Stimulated activated CD8-positive, alpha-beta memory T cell treated with anti-CD3 and anti-CD28 coated beads, Interleukin-12 subunit alpha, Interleukin-12 subunit beta, amount 100 ng/mL, for 4 hours (primary cell): ENCODE data around the gene FOXJ3.

Experiments
- DNase-seq: peaks from one replicate; pipeline ENCODE4 v3.0.0-alpha.2; 2020; ENCODE audit warnings: low read depth

Gene FOXJ3

DNA sequence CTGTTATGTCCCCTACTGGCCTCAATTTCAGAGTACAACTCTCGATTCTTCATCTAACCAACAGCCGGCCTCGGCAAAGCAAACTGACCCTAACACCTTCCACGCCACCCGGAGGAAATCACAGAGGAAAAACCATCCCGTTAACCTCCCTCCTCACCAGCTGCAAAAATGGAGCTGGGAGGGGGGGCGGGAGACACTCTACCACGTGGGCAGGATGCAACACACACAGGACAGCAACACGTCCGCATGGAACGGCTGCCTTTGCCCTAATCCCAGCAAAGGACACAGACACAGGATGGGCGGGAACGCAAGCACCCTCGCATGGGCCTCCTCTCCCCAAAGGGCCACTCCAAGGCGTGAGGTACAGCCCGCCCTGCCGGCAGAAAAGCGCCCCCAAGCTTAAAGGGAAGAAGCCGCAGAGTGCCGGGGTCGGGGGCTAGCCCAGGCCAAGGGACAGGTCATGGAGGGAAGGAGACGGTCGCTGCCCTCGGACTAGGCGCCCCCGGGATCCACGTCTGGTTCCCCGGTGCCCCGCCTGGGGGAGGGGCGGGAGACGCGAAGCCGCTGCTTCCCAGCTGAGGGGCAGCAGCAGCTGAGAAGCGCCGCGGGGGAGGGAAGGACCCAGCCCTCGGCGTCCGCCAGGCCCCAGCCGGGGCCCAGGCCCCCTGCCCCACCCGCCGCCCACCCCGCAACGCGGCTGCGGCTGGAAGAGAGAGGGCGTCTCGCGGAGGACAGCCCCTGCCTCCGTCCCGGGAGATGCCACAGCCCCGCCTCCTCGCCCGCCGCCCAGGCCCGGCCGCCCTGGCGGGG lies 590 bp downstream of the FOXJ3 start:
- peak; percentile 17 for DNase-seq

DNA sequence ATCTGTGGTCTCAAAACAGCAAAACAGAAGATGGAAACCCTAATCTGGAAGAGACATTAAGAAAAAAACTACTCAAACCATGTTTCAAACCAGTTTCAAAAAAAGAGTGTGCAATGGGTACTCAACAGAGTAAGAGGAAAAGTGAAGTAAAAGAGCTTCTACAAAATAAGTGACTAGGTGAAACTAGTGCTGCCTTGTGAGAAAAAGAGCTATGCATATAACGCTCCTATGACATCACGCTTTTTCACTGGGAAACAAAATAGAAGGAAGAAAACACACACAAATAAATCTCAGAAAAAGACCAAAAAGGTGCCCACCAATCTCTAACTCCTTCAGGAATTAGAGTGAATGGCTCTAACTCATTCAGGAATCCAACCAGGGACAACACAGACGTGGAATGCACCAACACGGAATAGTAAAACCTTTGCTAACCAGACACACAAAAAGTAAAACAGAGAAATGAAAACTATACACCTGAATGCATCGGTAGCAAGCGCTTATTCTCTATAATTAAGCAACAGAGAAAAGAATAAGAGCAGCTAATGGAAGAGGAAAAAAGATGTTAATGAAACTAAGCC lies 1.3 kb downstream of the FOXJ3 start:
- DNase-seq = no peak

DNA sequence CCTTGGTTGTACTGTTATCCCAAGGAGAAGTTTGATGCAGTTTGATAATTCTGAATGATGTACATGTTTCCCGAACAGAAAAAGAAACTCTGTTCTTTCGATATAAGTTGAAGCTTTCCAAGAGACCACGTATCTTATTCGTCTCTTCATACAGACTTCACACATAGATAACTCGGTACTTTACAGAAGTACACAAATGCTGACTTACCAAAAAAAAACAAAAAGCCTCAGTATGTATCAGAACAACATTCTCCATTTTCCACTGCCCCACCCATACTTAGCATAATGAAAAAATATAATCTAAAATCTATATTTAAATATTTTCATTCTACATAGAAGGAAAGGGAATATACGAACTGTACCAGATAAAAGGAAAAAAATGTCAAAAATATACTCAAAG lies 2.2 kb downstream of the FOXJ3 start:
- DNase-seq = no peak

DNA sequence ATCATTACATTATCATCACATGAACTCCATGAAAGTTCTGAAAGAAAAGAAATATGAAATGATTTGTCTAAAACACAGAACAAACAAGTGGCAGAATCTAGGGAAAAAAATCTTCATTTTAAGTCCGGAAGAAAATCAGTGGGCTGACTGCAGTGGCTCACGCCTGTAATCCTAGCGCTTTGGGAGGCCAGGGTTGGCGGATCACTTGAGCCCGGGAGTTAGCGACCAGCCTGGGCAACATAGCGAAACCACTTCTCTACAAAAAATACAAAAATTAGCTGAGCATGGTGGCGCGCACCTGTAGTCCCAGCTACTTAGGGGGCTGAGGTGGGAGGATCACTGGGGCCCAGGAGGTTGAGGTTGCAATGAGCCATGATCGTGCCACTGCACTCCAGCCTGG lies 4.8 kb downstream of the FOXJ3 start:
- DNase-seq = no peak

DNA sequence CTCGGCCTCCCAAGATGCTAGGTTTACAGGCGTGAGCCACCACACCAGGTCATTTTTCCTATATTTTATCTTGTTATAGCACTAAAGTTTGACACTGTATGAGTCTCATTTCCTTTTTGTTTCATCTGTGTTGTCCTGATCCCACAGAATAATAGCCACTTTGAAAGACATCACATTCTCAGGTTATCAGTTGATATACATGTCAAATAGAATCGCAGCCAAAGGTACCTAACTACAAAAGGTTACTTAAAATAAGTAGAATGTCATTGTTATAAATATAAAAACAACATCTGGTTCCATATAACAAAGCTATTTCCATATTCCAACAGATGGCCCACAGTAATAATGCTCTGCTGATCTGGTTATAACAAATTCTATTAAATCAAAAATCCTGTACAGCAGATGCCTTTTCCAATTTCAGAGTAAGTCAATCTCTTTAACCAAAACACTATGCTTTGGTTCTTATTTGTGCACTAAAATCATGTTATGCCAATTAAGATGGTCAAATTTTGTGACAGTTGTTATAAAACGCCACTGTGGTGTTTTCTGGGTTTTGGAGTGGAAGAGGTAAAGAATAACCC lies 6.0 kb downstream of the FOXJ3 start:
- no peak for DNase-seq

DNA sequence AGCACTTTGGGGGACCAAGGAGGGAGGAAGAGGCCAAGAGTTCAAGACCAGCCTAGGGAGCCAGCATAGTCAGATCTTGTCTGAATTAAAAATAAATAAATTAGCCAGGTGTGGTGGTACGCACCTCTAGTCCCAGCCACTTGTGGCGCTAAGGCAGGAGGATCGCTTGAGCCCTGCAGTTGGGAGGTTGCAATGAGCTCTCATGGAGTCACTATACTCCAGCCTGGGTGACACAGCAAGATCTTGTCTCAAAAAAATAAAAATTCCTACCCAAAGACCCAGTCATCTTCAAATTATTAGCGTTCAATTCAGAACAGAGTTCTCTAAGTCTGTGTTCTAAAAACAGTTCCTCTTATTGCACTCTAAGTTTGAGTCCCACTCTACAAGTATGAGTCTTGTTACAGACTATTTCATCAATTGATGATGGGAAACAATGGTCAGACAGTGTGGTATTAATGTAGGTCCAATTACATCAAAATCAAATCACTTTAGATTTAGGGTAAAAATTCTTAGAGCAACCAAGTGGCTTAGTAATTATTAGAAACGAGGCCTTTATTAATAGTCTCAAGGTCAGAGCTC lies 6.9 kb downstream of the FOXJ3 start:
- no peak for DNase-seq

DNA sequence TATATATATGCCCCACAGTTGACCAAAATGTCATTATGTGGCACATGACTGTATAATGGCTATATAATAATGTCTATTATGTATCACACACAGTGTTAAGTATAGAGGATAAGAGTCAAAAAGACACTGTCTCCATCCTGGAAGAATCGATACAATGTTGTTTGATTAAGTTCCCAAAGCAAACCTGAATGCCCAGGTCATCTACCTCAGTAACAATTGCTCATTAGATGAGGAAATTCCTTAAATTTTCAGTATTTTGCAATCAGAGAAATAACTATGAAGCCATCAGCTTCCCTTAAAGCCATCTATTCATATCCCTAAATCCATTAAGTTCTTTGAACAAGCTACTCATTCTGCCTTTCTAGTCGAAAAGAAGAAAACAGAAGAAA lies 10.0 kb downstream of the FOXJ3 start:
- no peak for DNase-seq

DNA sequence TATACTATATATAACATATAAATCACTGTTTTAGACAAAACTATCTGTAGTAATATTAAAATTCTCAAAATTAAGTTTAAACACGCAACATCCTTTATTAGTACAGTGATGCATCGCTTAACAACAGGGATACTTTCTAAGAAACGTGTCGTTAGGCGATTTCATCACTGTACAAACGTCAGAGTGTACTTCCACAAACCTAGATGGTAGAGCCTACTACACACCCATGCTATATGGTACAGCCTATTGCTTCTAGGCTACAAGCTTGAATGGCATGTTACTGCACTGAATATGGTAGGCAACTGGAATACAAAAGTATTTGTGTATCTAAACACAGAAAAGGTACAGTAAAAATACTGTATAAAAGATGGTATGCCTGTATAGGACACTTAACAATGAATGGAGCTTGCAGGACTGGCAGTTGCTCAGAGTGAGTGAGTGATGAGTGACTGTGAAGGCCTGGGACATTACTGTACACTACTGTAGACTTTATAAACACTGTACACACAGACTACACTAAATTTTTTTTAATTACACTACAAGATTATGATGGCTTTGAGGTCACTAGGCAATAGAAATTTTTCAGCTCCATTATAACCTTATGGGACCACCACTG lies 10.5 kb downstream of the FOXJ3 start:
- no peak for DNase-seq

DNA sequence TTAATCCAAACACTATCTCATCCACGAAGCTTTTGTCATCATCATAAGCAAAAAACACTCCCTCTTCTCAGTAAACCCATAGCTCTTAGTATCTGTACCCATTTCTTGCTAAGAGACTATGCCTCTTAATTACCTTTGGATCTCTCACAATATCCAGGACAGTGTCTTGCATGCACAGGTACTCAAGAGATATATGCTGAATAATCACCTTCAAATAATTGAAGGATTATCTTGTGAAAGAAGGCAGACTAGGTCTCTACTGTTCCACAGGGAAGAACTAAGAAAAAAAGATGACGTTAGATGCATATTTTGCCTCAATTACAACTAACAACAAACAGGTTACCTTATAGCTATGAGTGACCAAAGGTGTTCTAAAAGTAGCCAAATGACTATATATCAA lies 11.5 kb downstream of the FOXJ3 start:
- DNase-seq = no peak

DNA sequence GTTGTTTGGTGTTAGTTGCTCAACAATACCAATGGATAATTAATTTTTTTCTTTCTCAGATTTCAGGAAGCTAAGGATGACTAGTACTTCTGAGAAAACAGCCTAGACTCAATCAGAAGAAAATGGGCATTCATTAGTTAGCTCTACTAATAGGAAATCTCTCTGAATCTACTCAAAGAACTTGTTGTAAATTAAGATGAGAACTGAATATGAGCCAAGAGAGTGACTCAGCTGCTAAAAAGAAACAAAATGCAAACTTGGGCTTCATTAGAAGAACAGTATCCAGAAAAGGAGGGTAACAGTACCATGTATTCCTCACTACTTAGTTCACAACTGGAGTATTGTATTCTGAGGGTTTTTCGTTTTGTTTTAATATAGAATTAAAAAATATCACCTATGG lies 12.5 kb downstream of the FOXJ3 start:
- no peak for DNase-seq

DNA sequence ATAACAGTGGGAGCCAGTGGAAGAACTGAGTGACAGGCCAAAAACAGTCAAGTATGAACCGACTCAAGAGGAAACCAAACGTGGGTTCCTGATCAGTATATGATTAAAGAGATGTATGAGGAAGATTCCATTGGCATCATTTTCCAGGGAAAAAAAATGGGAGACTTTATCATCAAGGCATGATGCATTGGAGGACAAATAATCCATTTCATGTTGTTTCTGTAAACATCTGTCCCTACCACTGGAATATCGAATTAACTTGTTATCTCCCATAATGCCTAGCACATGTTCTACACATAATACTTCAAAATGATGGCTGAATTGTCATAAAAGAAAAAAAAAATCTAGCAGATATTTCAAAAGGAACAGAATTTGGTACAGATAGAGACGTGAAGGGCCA lies 13.3 kb downstream of the FOXJ3 start:
- DNase-seq = no peak

DNA sequence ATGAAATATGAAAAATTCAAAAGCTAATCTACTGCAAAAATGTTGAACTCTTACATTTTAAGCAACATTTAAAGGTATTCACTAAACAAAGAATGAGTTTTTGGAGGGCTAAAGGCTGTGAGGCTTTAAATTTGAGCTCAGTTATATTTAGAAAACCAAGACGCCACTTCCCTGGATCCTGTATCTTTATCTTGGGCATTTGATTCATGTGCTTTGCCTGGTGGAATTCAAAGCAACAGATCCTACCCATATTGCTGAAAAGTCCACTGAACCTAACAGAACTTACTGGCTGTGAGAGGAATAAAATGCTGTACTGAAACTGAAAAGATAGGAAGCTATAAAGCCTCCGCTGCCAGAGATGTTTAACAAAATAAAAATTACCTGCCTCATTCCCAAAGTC lies 14.3 kb downstream of the FOXJ3 start:
- no peak for DNase-seq

DNA sequence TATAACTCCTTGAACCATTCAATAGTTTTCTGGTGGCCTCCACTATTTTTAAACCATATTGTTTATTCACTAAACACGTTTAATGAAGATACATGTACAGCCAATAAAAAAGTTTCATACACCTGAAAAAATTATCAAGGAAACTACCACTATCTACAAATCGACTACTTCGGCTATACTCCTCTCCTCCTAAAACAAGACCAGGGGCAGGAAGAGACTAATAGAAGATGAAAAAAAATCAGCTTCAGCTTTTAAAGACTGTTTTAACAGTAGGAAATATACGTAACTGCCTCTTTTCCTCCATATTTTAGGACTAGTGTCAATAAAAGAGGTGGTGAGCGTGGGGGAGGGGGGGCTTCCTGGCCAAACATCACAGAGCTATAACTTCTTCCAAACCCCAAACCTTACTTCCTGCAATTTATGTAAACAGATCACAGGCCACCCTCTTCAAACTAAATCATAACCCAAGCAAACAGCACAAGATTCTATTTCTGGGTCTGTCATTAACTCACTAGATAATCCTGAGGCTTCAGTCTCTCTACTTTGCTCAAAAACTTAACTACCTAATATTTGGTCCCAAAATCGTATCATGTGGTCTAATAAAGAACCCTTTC lies 15.1 kb downstream of the FOXJ3 start:
- DNase-seq = no peak

DNA sequence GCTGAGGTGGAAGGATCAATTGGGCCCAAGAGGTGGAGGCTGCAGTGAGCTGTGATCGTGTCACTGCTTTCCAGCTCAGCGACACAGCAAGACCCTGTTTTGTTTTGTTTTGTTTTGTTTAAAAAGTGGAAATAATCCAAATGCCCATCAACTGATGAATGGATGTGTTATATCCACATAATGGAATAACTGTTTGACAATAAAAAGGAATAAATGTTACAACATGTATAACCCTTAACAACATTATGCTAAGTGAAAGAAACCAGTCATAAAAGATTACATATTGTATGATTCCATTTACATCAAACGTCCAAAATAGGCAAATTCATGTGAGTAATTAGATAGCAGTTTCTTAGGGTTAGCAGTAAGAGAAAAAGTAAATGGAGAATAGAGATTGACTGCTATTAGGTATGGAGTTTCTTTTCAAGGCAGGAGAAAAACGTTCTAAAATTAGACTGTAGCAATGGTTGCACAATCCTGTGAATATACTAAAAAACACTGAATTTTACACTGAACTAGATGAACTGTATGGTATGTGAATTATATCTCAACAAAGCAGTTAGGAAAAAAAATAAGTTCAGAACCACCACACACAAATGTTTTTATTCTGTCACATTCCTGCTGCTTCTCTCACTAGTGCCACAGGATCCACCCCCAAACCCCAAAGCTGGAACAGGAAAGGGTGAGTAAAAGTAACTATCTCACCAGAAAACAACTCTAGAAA lies 15.7 kb downstream of the FOXJ3 start:
- no peak for DNase-seq

DNA sequence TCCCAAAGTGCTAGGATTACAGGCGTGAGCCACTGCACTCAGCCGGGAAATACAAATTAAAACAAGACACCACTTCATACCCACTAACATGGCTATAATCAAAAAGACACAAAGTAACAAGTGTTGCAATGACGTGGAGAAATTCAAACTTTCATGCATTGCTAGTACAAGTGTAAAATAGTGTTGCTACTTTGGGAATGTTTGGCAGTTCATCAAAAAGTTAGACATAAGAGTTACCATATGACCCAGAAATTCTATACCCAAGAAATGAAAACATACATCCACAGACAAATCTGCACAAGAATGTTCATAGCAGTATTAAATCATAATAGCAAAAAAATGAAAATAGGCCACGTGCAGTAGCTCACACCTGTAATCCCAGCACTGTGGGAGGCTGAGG lies 16.4 kb downstream of the FOXJ3 start:
- DNase-seq = no peak

DNA sequence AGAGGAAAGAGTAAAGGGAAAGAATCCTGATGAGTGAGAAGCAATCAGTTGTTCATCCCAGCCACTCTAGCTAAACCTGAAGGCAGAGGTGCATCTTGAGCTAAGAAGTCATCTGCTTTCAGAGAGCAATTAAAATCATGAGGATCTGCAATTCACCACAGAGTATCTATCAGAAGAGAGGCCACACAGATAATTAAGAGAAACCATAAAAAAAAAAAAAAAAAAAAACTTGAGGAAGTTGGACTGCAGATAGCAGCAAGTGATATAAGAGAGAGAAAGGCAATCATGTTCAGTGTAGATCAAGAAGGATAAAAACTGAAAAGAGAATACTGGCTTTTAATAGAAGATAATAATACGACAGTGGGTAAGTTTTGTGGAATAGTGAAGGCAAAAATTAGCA lies 17.7 kb downstream of the FOXJ3 start:
- DNase-seq = no peak

DNA sequence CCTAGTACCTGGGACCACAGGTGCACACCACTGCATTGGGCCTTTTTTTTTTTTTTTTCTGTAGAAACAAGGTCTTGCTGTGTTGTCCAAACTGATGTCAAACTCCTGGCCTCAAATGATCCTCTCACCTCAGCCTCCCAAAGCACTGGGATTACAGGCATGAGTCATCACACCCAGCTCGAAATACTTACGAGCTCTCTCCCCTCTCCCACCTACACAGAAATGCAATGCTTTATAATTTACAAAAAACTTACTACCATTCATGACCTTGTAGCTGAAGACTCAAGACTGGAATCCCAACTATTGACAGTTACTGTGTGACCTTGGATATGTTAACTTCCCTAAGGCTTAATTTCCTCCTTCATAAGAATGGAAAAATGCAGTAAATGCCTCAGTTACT lies 18.7 kb downstream of the FOXJ3 start:
- DNase-seq = no peak

DNA sequence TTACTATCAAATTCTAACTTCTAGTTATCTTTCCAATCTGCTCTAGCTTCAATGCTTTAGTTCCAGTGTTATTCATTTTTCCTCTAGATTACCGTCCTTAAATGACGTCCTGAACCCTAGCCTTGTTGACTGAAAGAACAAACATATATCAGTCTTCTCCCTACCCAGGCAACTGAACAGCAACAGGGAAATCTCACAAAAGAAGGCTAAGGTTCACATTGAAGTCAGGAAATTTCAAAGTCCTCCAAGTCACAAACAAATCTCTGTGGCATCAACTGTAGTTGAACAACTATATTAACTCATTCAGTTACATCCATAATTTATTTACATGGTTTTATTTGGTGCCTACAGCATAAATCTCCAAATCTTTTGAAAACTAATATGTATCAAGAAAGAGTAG lies 19.5 kb downstream of the FOXJ3 start:
- no peak for DNase-seq

DNA sequence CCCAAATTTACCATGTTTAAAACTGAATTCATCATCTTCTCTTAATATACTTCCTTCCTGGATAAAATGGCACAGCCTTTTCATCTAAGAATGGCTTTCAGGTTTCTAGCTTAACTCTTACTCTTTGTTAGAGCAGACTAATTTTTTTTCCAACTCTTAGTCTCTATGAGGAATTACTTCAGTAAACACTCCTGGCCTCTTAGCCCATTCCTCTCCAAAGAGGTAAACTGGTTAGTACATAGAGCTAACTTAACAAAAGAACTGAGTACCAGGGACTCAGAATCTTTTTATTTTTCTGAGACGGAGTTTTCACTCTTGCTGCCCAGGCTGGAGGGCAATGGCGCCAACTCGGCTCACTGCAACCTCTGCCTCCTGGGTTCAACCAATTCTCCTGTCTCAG lies 21.1 kb downstream of the FOXJ3 start:
- DNase-seq = no peak

DNA sequence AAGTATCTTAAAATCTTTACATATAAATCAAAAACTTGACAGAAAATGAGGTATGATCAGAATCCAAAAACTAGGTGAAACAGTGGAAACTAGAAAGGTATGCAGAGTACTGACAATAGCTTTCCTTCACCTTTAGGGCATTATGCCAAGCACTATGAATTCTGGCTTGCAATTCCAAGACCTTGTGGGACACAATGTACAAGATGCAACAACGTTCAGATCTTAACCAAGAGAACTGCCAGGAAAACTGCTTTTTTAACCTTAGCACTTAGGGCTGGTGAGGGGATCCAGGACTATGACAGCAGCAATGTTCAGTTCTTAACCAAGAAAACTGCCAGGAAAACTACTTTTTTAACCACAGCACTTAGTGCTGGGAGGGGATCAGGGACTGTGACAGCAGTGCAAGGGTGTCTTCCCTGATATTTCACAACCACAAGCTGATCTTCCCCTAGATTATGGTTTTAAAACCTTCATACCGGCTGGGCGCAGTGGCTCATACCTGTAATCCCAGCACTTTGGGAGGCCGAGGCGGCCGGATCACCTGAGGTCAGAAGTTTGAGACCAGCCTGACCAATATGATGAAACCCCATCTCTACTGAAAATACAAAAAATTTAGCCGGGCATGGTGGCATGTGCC lies 22.3 kb downstream of the FOXJ3 start:
- DNase-seq = no peak

DNA sequence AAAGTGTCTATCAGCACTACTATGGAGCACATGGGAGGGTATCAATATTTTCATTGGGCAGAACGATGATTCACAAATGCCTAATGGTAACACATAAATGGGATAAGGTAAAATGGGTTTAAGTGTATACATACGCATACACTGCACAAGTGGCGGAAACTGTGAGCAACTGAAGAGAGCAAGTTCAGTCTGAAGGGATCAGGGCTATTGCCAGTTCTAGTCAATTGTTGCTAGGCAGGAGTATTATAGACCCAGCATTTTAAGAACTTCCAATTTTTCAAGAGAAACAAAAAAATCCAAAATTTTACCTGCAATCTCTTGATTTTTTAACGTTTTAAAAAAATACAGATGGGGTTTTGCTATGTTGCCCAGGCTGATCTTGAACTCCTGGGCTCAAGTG lies 23.1 kb downstream of the FOXJ3 start:
- no peak for DNase-seq
